IPS-18a (cell line): ENCODE measurements around the gene PLA2G2D.

Source experiments
- H3K27ac ChIP-seq: one replicate; pipeline ENCODE4 v1.5.1; 2013; ENCODE audit warnings: low read length
- H3K27me3 ChIP-seq: one replicate; pipeline ENCODE4 v1.6.1; 2013; ENCODE audit warnings: mild to moderate bottlenecking, low read length; ENCODE audit not compliant: control insufficient read depth, insufficient read depth
- H3K36me3 ChIP-seq: one replicate; pipeline ENCODE4 v1.6.1; 2013; ENCODE audit warnings: low read depth, low read length; ENCODE audit not compliant: control insufficient read depth
- H3K4me1 ChIP-seq: one replicate; pipeline ENCODE4 v1.6.1; 2013; ENCODE audit warnings: low read depth, low read length; ENCODE audit not compliant: control insufficient read depth
- H3K4me3 ChIP-seq: one replicate; pipeline ENCODE4 v1.5.1; 2013; ENCODE audit warnings: low read length
- H3K9ac ChIP-seq: one replicate; pipeline ENCODE4 v1.6.1; 2013; ENCODE audit warnings: mild to moderate bottlenecking, low read length, moderate library complexity
- H3K9me3 ChIP-seq: one replicate; pipeline ENCODE4 v1.6.1; 2013; ENCODE audit warnings: low read depth, low read length; ENCODE audit not compliant: control insufficient read depth

PLA2G2D gene

GRCh38 chr1:20151906-20152598, 32.7 kb upstream of the PLA2G2D start:
- no peaks in the 10 kb centered on the region for H3K27me3 ChIP-seq
- H3K27ac ChIP-seq: no peak overlapping the region

GRCh38 chr1:20150969-20151368, 31.6 kb upstream of the PLA2G2D start:
- Histone ChIP-seq H3K4me3 (no peak overlapping the region), H3K27me3 (no peaks in the 10 kb centered on the region)

More at GRCh38 chr1:20151906-20152598, 32.7 kb upstream of the PLA2G2D start:
- Histone ChIP-seq H3K9me3 (no peaks in the 10 kb centered on the region), H3K36me3 (no peaks in the 10 kb centered on the region), H3K4me3 (peak overlapping the region; percentile 22), H3K9ac (no peak overlapping the region), H3K4me1 (peaks cover 10% of the 10 kb centered on the region)

GRCh38 chr1:20150326-20150705, 31.0 kb upstream of the PLA2G2D start:
- no peaks in the 10 kb centered on the region for H3K9me3 ChIP-seq
- H3K27me3 ChIP-seq: no peaks in the 10 kb centered on the region
- no peak overlapping the region for H3K27ac ChIP-seq
- no peak overlapping the region for H3K4me3 ChIP-seq
- no peaks in the 10 kb centered on the region for H3K36me3 ChIP-seq
- no peak overlapping the region for H3K9ac ChIP-seq
- peaks cover 13% of the 10 kb centered on the region for H3K4me1 ChIP-seq

More at GRCh38 chr1:20150969-20151368, 31.6 kb upstream of the PLA2G2D start:
- no peak overlapping the region for H3K9ac ChIP-seq
- H3K27ac ChIP-seq: no peak overlapping the region
- peaks cover 13% of the 10 kb centered on the region for H3K4me1 ChIP-seq
- no peaks in the 10 kb centered on the region for H3K36me3 ChIP-seq
- H3K9me3 ChIP-seq: no peaks in the 10 kb centered on the region

GRCh38 chr1:20149601-20150325, 30.4 kb upstream of the PLA2G2D start:
- Histone ChIP-seq H3K36me3 (no peaks in the 10 kb centered on the region), H3K27me3 (no peaks in the 10 kb centered on the region), H3K9ac (no peak overlapping the region), H3K4me1 (peaks cover 13% of the 10 kb centered on the region), H3K4me3 (no peak overlapping the region), H3K9me3 (no peaks in the 10 kb centered on the region), H3K27ac (no peak overlapping the region)

- Histone ChIP-seq H3K4me3 (no peak overlapping the region), H3K4me1 (peaks cover 13% of the 10 kb centered on the region), H3K27me3 (no peaks in the 10 kb centered on the region), H3K9ac (no peak overlapping the region), H3K27ac (no peak overlapping the region), H3K9me3 (no peaks in the 10 kb centered on the region), H3K36me3 (no peaks in the 10 kb centered on the region)
Observed at GRCh38 chr1:20148571-20149500, 29.5 kb upstream of the PLA2G2D start.

- no peak overlapping the region for H3K27ac ChIP-seq
- no peak overlapping the region for H3K9ac ChIP-seq
- H3K4me1 ChIP-seq: peaks cover 13% of the 10 kb centered on the region
- no peak overlapping the region for H3K4me3 ChIP-seq
- no peaks in the 10 kb centered on the region for H3K36me3 ChIP-seq
- no peaks in the 10 kb centered on the region for H3K27me3 ChIP-seq
- no peaks in the 10 kb centered on the region for H3K9me3 ChIP-seq
Observed at GRCh38 chr1:20147846-20148570, 28.7 kb upstream of the PLA2G2D start.

- H3K9me3 ChIP-seq: no peaks in the 10 kb centered on the region
- no peak overlapping the region for H3K4me3 ChIP-seq
- H3K36me3 ChIP-seq: no peaks in the 10 kb centered on the region
- H3K27me3 ChIP-seq: no peaks in the 10 kb centered on the region
- peaks cover 4% of the 10 kb centered on the region for H3K4me1 ChIP-seq
- no peak overlapping the region for H3K9ac ChIP-seq
- H3K27ac ChIP-seq: no peak overlapping the region
Observed at GRCh38 chr1:20143734-20144565, 24.6 kb upstream of the PLA2G2D start.

GRCh38 chr1:20143318-20143717, 24.0 kb upstream of the PLA2G2D start:
- no peaks in the 10 kb centered on the region for H3K27me3 ChIP-seq
- peaks cover 4% of the 10 kb centered on the region for H3K4me1 ChIP-seq
- H3K9me3 ChIP-seq: no peaks in the 10 kb centered on the region
- H3K27ac ChIP-seq: no peak overlapping the region
- H3K4me3 ChIP-seq: no peak overlapping the region
- H3K9ac ChIP-seq: no peak overlapping the region
- no peaks in the 10 kb centered on the region for H3K36me3 ChIP-seq

- Histone ChIP-seq H3K9ac (no peak overlapping the region), H3K36me3 (no peaks in the 10 kb centered on the region), H3K4me1 (peaks cover 3% of the 10 kb centered on the region), H3K27me3 (no peaks in the 10 kb centered on the region), H3K27ac (no peak overlapping the region), H3K9me3 (no peaks in the 10 kb centered on the region), H3K4me3 (no peak overlapping the region)
Observed at GRCh38 chr1:20142001-20142710, 22.8 kb upstream of the PLA2G2D start.

GRCh38 chr1:20141466-20141865, 22.1 kb upstream of the PLA2G2D start:
- Histone ChIP-seq H3K4me1 (no peaks in the 10 kb centered on the region), H3K36me3 (no peaks in the 10 kb centered on the region), H3K4me3 (no peak overlapping the region), H3K27ac (no peak overlapping the region), H3K9ac (no peak overlapping the region), H3K27me3 (no peaks in the 10 kb centered on the region), H3K9me3 (no peaks in the 10 kb centered on the region)
